IMR-90 (cell line): ENCODE results near the gene CSNK2B.

Source experiments
- CHD1 ChIP-seq: IDR thresholded peaks from 2 replicates; pipeline ENCODE4 v1.6.1; 2012; ENCODE audit warnings: low read depth, low read length, improper control_type of control experiment
- CTCF ChIP-seq: conservative IDR thresholded peaks from 2 replicates; pipeline ENCODE4 v1.5.1; 2012; ENCODE audit warnings: mild to moderate bottlenecking, low read depth, low read length, improper control_type of control experiment
- ELK1 ChIP-seq: fragments of 150-350 bp; IDR thresholded peaks from 2 replicates; pipeline ENCODE4 v1.6.1; 2016; ENCODE audit warnings: low read depth, mild to moderate bottlenecking, low read length, moderate library complexity, borderline replicate concordance
- MAZ ChIP-seq: IDR thresholded peaks from 2 replicates; pipeline ENCODE4 v1.6.1; 2012; ENCODE audit warnings: low read depth, mild to moderate bottlenecking, low read length, improper control_type of control experiment, moderate library complexity, borderline replicate concordance
- POLR2A ChIP-seq: IDR thresholded peaks from 2 replicates; pipeline ENCODE4 v1.6.1; 2012; ENCODE audit warnings: mild to moderate bottlenecking, low read depth, low read length
- RAD21 ChIP-seq: IDR thresholded peaks from 2 replicates; pipeline ENCODE4 v1.6.1; 2012; ENCODE audit warnings: low read length, improper control_type of control experiment
- RCOR1 ChIP-seq: IDR thresholded peaks from 2 replicates; pipeline ENCODE4 v1.6.1; 2012; ENCODE audit warnings: mild to moderate bottlenecking, low read length, improper control_type of control experiment; ENCODE audit not compliant: insufficient replicate concordance
- RFX5 ChIP-seq: IDR thresholded peaks from 2 replicates; pipeline ENCODE4 v1.8.0; 2012; ENCODE audit warnings: low read depth, mild to moderate bottlenecking, low read length, moderate library complexity
- SMC3 ChIP-seq: fragments of 150-350 bp; IDR thresholded peaks from 2 replicates; pipeline ENCODE4 v1.6.1; 2016; ENCODE audit warnings: low read depth, mild to moderate bottlenecking, antibody characterized with exemption, low read length, moderate library complexity
- USF2 ChIP-seq: fragments of 150-350 bp; IDR thresholded peaks from 2 replicates; pipeline ENCODE4 v1.6.1; 2017; ENCODE audit warnings: mild to moderate bottlenecking, antibody characterized with exemption, low read length, low read depth

- TF ChIP-seq CTCF (no peak), RCOR1 (no peak), RAD21 (no peak), MAZ (no peak), RFX5 (no peak), SMC3 (no peak), USF2 (no peak), POLR2A (no peak), CHD1 (no peak), ELK1 (no peak)
These were observed 43.9 kb upstream of the CSNK2B start for GRCh38 chr6:31621991-31622390.
